ENCODE results near the gene SLC12A1.

The SLC12A1 gene

GRCh38 chr15:48242535-48242934 is 36.4 kb downstream of the SLC12A1 start:
- no peak for DNase-seq (ENCODE audit: low spot score)

DNA sequence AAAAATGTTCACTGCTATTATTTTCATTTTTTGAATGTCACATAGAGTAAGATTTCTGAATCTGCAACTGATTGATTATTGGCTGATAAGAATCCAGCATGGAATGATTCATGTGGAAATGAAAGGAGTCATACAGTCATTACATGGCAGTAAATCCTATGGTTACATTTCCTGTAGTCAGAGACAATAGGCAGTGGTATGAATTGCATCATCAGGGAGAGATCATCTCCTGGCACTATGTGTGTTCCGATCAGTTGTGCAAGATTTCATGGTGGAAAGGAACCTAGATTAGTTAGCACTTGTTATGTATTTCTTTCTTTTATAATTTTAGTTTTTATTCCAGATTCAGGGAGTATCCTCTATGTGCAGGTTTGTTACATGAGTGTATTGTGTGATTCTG is 38.8 kb downstream of the SLC12A1 start:
- no peak for DNase-seq (ENCODE audit: low spot score)

- no peak for DNase-seq (ENCODE audit: low spot score)
Measured at GRCh38 chr15:48248414-48248813, 42.3 kb downstream of the SLC12A1 start.

- peak; percentile 66 for DNase-seq (ENCODE audit: low spot score)
Measured at GRCh38 chr15:48250640-48251076, 44.6 kb downstream of the SLC12A1 start.

DNA sequence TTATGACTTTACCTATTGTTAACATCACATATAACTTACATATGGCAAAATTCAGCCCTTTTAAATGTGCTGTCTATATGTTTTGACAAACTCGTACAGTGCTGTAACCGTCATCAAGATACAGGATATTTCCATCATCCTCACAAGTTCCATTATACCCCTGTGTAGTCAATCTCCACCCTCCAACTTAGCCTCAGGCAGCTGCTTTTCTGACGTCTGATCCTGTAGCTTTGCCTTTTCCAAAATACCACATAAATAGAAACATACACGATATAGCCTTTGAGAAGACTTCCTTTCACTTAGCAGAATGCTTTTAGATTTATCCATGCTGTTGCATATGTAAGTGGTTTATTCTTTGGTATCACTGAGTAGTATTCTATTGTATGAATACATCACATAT is 47.1 kb downstream of the SLC12A1 start:
- no peak for DNase-seq (ENCODE audit: low spot score)

GRCh38 chr15:48265135-48265534 is 59.0 kb downstream of the SLC12A1 start:
- no peak for DNase-seq (ENCODE audit: low spot score)

DNA sequence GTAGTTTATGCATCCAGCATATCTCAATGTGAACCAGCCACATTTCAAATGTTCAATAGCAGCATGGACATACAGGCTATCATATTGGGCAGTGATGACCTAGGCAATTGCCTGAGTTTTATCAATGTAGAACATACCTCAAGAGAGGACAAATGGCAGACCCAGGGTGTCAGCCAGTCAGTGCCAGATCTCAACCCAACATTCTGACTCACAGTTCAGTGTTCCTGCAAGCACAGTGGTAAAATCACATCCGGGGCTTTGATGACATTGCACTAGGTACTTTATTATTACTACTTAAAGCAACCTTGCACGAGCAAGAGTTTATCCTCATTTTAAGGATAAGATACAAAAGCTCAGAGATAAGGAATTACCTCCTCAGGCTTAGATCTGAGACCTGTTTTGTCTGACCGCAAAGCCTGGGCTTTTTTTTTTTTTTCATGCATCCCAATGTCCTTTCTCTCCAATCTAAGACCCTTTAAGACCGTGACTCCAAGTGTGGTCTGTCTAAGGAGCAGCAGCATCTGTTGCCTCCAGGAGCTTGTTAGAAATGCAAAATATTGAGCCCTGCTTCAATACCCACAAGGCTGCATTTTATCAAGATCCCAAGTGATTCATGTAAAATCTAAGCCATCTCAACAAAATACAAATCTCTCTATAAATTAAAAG is 60.1 kb downstream of the SLC12A1 start:
- DNase-seq (ENCODE audit: low spot score), result no peak

DNA sequence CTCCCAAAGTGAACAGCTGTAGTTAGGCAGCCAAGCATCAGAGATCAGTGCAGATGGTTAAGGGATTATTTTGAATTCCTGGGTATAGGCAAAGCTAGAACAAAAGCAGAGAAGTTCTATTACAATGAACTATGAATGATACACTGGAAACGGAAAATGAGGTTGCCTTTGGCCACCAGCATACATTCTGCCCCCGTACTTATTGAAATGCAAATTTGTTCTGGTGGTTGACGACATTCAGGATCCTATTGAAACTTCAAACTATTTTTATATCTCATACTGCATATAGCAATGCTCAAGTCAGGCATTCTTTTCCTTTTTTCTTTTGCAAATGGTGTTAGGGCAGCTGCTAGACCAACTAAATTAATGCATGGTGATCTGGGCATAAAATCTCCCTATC is 61.7 kb downstream of the SLC12A1 start:
- no peak for DNase-seq (ENCODE audit: low spot score)

- DNase-seq (ENCODE audit: low spot score), result no peak
Measured at GRCh38 chr15:48273049-48273448, 66.9 kb downstream of the SLC12A1 start.

GRCh38 chr15:48278666-48279065 is 72.6 kb downstream of the SLC12A1 start:
- DNase-seq (ENCODE audit: low spot score), result no peak

- no peak for DNase-seq (ENCODE audit: low spot score)
Measured at GRCh38 chr15:48279608-48280007, 73.5 kb downstream of the SLC12A1 start.

DNA sequence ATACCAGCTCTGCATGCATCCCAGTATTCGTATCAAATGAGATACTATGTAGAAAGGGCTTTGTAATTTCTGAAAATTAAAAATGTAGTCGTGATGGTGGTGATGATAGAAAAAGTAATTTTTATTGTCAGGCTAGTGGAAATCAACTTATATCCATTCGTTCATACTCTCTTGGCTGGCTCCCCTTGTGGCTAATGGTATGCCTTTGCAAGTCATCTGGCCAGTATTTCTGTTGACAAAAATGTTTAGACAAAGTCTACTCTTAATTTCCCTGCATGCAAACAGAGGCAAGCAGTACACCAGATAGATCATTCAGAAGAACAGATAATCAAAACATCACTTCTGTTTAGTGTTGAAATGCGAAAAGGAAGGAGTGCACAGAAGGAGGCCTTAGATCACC is 75.6 kb downstream of the SLC12A1 start:
- DNase-seq (ENCODE audit: low spot score), result no peak

DNA sequence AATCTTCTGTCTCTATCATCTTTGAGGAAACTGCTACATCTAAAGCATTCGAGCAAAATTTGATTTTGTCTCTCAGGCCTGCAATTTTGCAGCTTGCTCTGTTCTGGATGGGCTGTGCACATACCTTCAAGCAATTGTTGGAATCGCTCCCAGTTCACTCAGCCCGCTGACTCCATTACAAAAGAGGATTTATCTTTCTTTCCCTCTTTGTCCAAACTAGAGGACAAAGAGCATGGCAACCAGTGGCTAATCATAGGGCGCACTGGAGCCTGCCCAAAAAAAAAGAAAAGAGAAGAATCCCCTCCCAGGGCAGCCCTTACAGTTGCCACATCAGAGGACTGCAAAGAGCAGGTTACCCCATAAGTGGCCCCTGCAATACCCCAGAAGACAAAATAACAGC is 76.1 kb downstream of the SLC12A1 start:
- no peak for DNase-seq (ENCODE audit: low spot score)

GRCh38 chr15:48283396-48284145 is 77.5 kb downstream of the SLC12A1 start:
- DNase-seq (ENCODE audit: low spot score), result no peak

DNA sequence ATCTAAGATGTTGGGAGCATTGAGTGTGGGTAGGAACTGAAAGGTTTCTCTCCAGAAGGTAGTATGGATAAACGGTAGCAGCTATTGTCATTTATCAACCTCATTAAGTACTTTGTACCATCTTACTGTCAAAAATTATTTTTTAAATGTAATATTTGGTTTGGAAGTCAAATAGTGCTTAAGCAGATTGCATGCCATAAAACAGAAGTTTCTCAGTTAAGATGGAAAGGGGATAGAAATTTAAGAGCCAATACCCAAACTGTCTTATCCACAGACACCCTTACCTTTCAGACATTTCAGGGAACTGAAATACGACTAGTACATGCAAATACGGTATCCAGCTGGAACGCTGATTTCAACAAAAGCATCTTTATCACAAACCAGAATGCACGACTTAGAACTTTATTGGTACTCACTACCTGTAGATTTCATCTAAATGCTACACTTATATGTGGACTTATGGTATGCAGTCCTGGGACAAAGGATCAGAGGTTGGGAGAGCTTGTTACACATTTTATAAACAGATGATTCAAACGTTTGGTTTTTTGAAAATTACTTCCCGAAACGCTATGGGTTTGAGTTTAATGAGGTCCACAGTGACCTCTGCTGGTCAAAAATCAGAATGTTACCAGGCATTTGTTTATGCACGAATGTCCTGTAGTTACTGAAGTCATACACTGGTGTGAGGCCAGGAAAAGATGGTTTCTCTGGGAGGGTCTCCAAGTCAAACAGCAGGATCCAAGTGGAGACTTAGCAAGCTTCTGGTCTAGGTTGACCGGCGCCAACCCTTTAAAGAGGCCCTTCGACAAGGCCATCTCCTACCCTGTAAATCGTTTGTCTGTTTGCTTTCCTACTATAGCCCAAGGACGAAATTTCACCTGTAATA is 79.5 kb downstream of the SLC12A1 start:
- DNase-seq (ENCODE audit: low spot score), result peak; percentile 81

- DNase-seq (ENCODE audit: low spot score), result no peak
Measured at GRCh38 chr15:48289628-48290027, 83.5 kb downstream of the SLC12A1 start.

DNA sequence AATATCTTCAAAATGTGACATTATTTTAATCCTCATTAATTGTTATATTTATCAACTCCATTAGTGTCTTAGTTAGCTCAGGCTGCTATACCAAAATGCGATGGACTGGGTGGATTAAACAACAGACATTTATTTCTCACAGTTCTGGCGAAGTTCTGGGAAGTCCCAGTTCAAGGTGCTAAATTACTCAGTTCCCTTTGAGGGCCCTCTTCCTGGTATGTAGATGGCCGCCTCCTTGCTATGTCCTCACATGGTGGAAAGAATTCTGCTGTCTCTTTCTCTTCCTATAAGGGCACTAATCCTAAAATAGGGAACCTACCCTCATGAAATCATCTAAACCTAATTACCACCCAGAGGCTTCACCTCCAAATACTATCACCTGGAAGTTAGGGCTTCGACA is 86.4 kb downstream of the SLC12A1 start:
- no peak for DNase-seq (ENCODE audit: low spot score)

DNA sequence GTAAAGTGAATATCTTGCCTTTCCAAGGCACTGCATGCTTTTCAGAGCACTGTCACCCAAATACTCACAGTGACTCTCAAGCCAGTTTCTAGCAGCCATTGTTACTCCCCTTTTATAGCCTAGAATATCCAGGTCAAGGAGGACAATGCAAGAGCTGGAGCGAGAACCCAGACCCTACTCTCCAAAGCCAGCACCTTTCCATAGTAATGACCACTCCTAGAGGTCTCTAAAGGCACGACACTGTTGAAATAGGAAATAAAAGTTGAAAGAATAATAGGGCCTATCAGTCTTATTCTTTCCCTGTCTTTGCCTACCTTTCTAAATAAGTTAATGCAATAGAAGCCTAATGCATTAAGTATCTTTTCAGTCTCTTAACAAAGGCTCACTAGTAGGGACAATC is 91.6 kb downstream of the SLC12A1 start:
- DNase-seq (ENCODE audit: low spot score), result no peak

GRCh38 chr15:48298914-48299313 is 92.8 kb downstream of the SLC12A1 start:
- DNase-seq (ENCODE audit: low spot score), result no peak

DNA sequence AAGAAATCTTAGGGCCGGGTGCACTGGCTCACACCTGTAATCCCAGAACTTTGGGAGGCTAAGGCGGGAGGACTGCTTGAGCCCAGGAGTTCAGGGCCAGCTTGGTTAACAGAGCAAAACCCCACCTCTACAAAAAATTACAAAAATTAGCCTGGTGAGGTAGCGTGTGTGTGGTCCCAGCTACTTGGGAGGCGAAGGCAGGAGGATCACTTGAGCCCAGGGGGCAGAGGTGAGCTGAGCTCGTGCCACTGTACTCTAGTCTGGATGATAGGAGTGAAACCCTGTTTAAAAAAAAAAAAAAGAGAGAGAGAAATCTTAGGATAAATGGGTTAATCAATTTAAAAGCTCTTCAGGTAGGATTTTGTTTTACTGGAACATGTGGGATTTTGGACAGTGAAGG is 93.9 kb downstream of the SLC12A1 start:
- no peak for DNase-seq (ENCODE audit: low spot score)

DNA sequence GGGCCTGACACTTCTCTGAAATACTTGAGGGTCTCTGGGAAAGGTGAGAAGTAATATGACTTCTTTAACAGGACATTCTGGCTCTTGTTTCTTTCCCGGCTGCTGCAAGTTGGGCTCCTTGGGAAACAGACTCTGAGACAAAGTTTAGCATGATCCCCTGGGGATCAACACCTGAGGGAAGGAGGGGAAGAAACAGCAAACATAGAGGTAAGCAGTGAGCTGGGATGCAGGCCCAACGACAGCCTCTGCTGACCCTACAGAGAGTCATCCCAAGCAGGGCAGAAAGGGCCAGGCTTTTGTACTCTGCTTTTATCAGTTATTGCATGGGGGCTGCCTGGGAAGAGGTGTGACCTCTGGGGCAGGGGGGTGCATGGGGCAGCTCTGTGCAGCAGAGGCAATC is 98.3 kb downstream of the SLC12A1 start:
- no peak for DNase-seq (ENCODE audit: low spot score)

DNA sequence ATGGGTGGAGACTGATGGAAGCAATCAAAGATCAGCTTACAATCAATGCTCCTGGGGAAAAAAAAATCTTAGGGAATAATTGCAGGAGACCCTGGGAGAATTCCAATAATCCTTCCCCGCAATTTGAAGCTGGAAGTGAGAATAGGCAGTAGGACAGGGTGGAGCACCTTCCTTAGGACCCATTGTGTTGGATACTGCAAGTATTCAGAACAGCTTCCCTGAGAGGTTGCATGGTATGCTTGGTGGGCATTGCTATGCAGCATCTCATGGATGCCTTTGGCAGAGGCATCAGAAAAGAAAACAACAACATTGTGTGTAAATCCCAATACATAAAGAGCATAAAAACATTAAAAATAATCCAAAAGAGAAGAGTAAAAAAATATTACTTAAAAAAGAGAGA is 100.5 kb downstream of the SLC12A1 start:
- no peak for DNase-seq (ENCODE audit: low spot score)

GRCh38 chr15:48307586-48307985 is 101.5 kb downstream of the SLC12A1 start:
- no peak for DNase-seq (ENCODE audit: low spot score)
